Stomach smooth muscle (tissue), 2 donors: Measurements from ENCODE around the gene CCDC121.

Experiments used
- H3K27ac ChIP-seq: one replicate; pipeline ENCODE4 v1.7.0; 2013; ENCODE audit warnings: mild to moderate bottlenecking, low read length, inconsistent platforms
- H3K27me3 ChIP-seq, 2 donors: one replicate each; pipeline ENCODE4 v1.7.0; 2013; ENCODE audit warnings: low read length in 2 of 2; ENCODE audit not compliant: insufficient read depth in 2 of 2, control insufficient read depth in 1 of 2
- H3K36me3 ChIP-seq, 2 donors: one replicate each; pipeline ENCODE4 v1.7.0; 2013; ENCODE audit warnings: low read length in 2 of 2; ENCODE audit not compliant: control insufficient read depth in 2 of 2, insufficient read depth in 2 of 2
- H3K4me1 ChIP-seq: one replicate; pipeline ENCODE4 v1.7.0; 2013; ENCODE audit warnings: low read length; ENCODE audit not compliant: control insufficient read depth, insufficient read depth
- H3K4me3 ChIP-seq, 2 donors: one replicate each; pipeline ENCODE4 v1.7.0; 2013; ENCODE audit warnings: low read length in 2 of 2
- H3K9ac ChIP-seq, 2 donors: one replicate each; pipeline ENCODE4 v1.7.0; 2013; ENCODE audit warnings: low read length in 2 of 2, mild to moderate bottlenecking in 1 of 2
- H3K9me3 ChIP-seq, 2 donors: one replicate each; pipeline ENCODE4 v1.7.0; 2013; ENCODE audit warnings: low read length in 2 of 2; ENCODE audit not compliant: control insufficient read depth in 2 of 2
- donor health status: healthy.
- donor health status: Pancreatic carcinoma.

The CCDC121 gene

DNA sequence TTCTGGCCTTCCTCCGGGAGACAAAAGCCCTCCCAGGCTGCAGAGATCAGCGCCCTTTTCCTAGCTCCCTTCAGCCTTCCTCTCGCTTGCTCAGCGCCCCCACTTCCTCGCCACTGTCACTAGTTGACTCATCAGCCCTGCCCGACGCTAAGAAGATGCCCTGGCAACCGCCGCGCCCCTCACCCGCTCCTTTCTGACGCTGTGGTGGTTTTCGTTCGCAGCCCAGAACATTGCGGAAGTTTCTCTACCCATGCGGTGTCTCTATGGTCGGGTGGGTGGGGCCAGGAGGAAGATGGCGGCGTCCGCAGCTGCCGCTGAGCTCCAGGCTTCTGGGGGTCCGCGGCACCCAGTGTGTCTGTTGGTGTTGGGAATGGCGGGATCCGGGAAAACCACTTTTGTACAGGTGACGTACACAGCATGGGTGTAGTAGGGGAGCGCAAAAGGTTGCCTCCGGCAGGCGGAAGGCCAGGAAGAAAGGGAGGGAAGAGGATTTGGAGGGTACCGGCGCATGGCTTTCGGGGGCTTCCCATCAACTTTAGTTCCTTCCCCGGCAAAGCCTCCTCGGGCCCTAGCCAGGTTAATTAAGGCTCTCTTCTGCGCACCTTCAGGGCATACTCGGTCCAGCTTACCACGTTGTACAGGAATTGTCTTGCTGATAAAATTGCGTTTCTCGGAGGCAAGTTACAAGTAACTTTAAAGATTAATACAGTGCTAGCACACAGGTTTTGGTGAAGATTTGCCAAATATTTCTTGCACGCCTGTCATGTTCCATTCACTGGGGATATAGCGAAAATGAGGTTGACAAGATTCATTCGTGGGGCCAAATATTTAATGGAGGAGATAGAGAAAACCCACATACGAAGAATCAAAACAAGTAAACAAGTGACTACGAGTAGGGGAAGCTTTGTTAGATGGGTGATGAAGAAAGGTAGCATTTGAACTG, at the start of gene CCDC121, which contains the start of gene GPN1:
CCDC121 (minus strand) TSS at position 246 of the 943 bp plus-strand sequence. CDS start 1,213 bp downstream, outside the sequence.
GPN1 (plus strand) TSS at position 284 of the 943 bp plus-strand sequence; CDS start at position 293, 9 bp downstream.
- Histone ChIP-seq H3K4me3 (peak within 1 kb of the TSS; percentile 96 to 97), H3K9ac (peak within 1 kb of the TSS; percentile 86 to 95), H3K4me1 (peaks cover 13% of the 10 kb centered on the region), H3K27ac (peak within 1 kb of the TSS; percentile 58), H3K9me3 (no peaks in the 10 kb centered on the region), H3K27me3 (no peaks in the 10 kb centered on the region), H3K36me3 (peaks cover 14 to 21% of the 10 kb centered on the region in 2 donors)

- no peaks in the 10 kb centered on the region for H3K4me1 ChIP-seq
- peaks cover 31 to 47% of the 10 kb centered on the region in 2 donors for H3K36me3 ChIP-seq
- no peaks in the 10 kb centered on the region for H3K27me3 ChIP-seq
- H3K27ac ChIP-seq, result no peak overlapping the region
- no peak overlapping the region for H3K9ac ChIP-seq
- H3K9me3 ChIP-seq, result no peaks in the 10 kb centered on the region
- H3K4me3 ChIP-seq, result no peak overlapping the region
Observed at GRCh38 chr2:27672723-27673486, 44.1 kb upstream of the CCDC121 start.

DNA sequence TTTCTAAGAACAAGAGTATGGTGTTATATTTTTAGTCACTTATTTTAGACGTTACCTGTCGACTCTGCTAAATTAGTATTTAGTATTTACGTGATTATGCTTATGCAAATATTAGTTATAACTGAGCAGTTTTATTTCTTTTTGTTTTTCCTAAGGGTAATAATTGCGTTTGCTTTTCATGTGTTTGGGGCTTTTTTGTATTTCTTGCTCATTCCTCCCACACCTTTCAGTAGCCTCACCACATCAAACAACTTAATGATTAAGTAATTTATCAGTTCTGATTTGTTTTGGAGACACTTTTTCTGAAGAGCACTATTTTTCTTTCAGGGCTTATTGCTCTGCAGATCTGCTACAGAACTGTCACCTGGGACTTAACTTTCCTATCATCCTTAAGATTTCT, 42.4 kb upstream of the CCDC121 start:
- Histone ChIP-seq H3K9me3 (no peaks in the 10 kb centered on the region), H3K4me3 (no peak overlapping the region), H3K27ac (no peak overlapping the region), H3K36me3 (peaks cover 24 to 46% of the 10 kb centered on the region in 2 donors), H3K27me3 (no peaks in the 10 kb centered on the region), H3K9ac (no peak overlapping the region), H3K4me1 (no peaks in the 10 kb centered on the region)

DNA sequence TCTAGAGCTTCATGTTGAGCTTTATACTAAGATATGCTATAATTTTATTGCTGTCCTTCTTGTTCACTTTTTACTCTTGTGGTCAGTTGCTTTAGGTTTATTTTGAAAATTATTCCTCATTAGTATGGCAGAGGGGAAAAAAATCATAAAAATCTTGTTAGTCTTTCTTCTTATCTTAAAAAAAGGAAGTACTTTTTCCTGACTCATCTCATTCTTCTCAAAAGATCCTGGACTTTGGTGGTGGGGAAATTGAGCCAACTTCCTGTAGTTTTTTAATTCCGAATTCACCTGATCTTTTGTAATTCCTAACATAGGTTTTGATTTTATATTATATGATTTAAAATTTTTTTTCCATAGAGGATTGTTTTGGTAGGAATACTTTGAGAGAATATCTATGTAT, 38.6 kb upstream of the CCDC121 start:
- peaks cover 21% of the 10 kb centered on the region for H3K4me1 ChIP-seq
- H3K27ac ChIP-seq, result no peak overlapping the region
- no peak overlapping the region for H3K4me3 ChIP-seq
- peaks cover 18 to 28% of the 10 kb centered on the region in 2 donors for H3K36me3 ChIP-seq
- no peaks in the 10 kb centered on the region for H3K27me3 ChIP-seq
- H3K9ac ChIP-seq, result no peak overlapping the region
- no peaks in the 10 kb centered on the region for H3K9me3 ChIP-seq

- no peaks in the 10 kb centered on the region for H3K27me3 ChIP-seq
- H3K9me3 ChIP-seq, result no peaks in the 10 kb centered on the region
- H3K27ac ChIP-seq, result no peak overlapping the region
- peak overlapping the region; percentile 99 to 100 for H3K4me3 ChIP-seq
- peaks cover 23 to 27% of the 10 kb centered on the region in 2 donors for H3K36me3 ChIP-seq
- peaks cover 23% of the 10 kb centered on the region for H3K4me1 ChIP-seq
- peak overlapping the region; percentile 97 to 98 for H3K9ac ChIP-seq
Observed at GRCh38 chr2:27664622-27665363, 36.0 kb upstream of the CCDC121 start.

DNA sequence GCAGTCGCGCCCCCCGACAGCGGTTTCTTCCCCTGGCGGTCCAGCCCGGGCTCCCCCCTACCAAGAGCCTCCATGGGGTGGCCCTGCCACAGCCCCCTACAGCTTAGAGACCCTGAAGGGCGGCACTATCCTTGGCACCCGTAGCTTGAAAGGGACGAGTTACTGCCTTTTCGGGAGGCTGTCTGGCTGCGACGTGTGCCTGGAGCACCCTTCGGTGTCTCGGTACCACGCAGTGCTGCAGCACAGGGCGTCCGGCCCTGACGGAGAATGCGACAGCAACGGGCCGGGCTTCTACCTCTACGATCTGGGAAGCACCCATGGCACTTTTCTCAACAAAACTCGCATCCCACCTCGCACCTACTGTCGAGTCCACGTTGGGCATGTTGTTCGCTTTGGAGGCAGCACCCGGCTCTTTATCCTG, 35.4 kb upstream of the CCDC121 start:
- Histone ChIP-seq H3K27ac (peak overlapping the region; percentile 93), H3K27me3 (no peaks in the 10 kb centered on the region), H3K36me3 (peaks cover 24 to 27% of the 10 kb centered on the region in 2 donors), H3K9ac (peak overlapping the region; percentile 97 to 98), H3K4me3 (peak overlapping the region; percentile 99 to 100), H3K9me3 (no peaks in the 10 kb centered on the region), H3K4me1 (peaks cover 23% of the 10 kb centered on the region)

GRCh38 chr2:27663285-27664153, 34.7 kb upstream of the CCDC121 start, which contains the start of the genes SLC4A1AP and SUPT7L:
Gene SLC4A1AP (plus strand): TSS chr2:27663889. CDS start chr2:27663915, 26 bp downstream.
Gene SUPT7L (minus strand): TSS chr2:27663614. CDS start chr2:27662192, 1,422 bp downstream.
- Histone ChIP-seq H3K9ac (peak within 1 kb of the TSS; percentile 97 to 98), H3K4me3 (peak within 1 kb of the TSS; percentile 99 to 100), H3K27ac (peak within 1 kb of the TSS; percentile 93), H3K27me3 (no peaks in the 10 kb centered on the region), H3K9me3 (no peaks in the 10 kb centered on the region), H3K4me1 (peaks cover 23% of the 10 kb centered on the region), H3K36me3 (peaks cover 20 to 23% of the 10 kb centered on the region in 2 donors)

DNA sequence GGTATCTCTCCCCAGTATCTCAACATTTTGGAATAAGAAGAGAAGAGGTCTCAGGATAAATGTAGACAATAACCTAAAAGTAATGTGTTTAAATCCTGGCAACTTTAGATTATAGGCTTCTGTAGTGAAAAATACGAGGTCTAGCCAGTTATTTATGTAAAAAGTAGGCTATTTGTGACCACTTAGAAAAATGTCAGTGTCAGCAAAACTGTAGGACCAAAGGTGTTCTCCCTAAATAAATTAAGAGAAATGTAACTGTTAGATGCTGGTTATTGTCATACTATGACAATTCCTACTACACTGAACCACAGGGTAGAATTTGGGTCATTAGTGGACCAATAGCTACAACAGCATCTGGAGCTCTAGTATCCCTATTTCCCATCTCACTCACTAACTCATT, 32.6 kb upstream of the CCDC121 start:
- H3K27ac ChIP-seq, result no peak overlapping the region
- H3K36me3 ChIP-seq, result peaks cover 22 to 31% of the 10 kb centered on the region in 2 donors
- H3K4me1 ChIP-seq, result peaks cover 23% of the 10 kb centered on the region
- H3K9ac ChIP-seq, result no peak overlapping the region
- no peaks in the 10 kb centered on the region for H3K9me3 ChIP-seq
- no peaks in the 10 kb centered on the region for H3K27me3 ChIP-seq
- H3K4me3 ChIP-seq, result no peak overlapping the region

GRCh38 chr2:27655155-27655951, 26.5 kb upstream of the CCDC121 start:
- Histone ChIP-seq H3K9ac (no peak overlapping the region), H3K27ac (no peak overlapping the region), H3K27me3 (no peaks in the 10 kb centered on the region), H3K9me3 (no peaks in the 10 kb centered on the region), H3K4me3 (no peak overlapping the region), H3K36me3 (peaks cover 46 to 60% of the 10 kb centered on the region in 2 donors), H3K4me1 (no peaks in the 10 kb centered on the region)
